Measurements from ENCODE around the gene FBXO42. TPM values are rescaled to one million over a fixed set of nuclear protein-coding genes. Genes with fewer than 3 reads are reported as not detected.

The FBXO42 gene
- total and polyA plus RNA-seq, 9 of the 15 experiments (the other 6 are each of a cell fraction or from before 2014, with no cell fraction given) = 7.2 to 24.8 (median 17.4) TPM

DNA sequence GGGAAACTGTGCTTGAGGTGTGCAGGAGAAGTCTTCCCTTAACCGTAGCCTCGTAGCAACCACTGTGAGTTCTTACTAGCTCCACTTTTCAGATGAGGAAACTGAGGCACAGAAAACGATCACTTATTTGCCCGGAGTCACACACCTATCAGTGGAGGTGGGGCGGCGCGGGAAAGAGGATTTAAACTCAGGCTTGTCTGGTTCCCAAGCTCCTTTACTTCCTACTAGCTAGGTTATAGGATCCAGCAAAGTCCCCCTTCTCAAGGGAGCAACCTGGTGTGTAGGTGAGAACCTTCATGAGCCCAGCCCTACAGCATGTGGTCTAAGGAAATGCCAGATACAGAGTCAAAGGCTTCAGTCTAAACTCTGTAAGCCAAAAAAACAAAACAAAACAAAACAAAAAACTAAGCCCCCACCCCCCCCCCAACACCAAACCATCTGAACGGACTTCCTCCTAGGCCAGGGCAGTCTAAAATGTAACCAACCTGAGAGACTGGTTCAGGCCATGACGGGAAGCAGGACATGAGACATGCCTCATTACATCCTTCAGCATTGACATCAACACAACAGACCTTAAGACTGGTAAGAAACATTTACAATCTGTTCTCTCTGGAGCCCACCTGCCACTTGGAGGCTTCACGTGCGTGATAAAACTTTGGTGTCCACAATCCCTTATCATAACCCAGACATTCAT is 709 bp upstream of the FBXO42 start (continued):
- TF ChIP-seq, protein P1, sequence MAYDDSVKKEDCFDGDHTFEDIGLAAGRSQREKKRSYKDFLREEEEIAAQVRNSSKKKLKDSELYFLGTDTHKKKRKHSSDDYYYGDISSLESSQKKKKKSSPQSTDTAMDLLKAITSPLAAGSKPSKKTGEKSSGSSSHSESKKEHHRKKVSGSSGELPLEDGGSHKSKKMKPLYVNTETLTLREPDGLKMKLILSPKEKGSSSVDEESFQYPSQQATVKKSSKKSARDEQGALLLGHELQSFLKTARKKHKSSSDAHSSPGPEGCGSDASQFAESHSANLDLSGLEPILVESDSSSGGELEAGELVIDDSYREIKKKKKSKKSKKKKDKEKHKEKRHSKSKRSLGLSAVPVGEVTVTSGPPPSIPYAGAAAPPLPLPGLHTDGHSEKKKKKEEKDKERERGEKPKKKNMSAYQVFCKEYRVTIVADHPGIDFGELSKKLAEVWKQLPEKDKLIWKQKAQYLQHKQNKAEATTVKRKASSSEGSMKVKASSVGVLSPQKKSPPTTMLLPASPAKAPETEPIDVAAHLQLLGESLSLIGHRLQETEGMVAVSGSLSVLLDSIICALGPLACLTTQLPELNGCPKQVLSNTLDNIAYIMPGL (CRISPR knock-in tag; IDR thresholded peaks at IDR 0.05) = no peak
- TF ChIP-seq PHB2 (IDR thresholded peaks at IDR 0.05; ENCODE audit: low read depth) (no peak), BRD9 (IDR thresholded peaks at IDR 0.05; ENCODE audit: low read depth, partially characterized antibody) (peak; percentile 13), FOSL1 (tag; conservative IDR thresholded peaks at IDR 0.05) (0 out of 2 replicates have a peak, but pooled peaks have one; percentile 17), BCOR (IDR thresholded peaks at IDR 0.05) (0 out of 2 replicates have a peak, but pooled peaks have one; percentile 52), SIRT6 (IDR thresholded peaks at IDR 0.05; ENCODE audit: low read depth, low read length) (peak; percentile 11)
- TF ChIP-seq, protein P2, sequence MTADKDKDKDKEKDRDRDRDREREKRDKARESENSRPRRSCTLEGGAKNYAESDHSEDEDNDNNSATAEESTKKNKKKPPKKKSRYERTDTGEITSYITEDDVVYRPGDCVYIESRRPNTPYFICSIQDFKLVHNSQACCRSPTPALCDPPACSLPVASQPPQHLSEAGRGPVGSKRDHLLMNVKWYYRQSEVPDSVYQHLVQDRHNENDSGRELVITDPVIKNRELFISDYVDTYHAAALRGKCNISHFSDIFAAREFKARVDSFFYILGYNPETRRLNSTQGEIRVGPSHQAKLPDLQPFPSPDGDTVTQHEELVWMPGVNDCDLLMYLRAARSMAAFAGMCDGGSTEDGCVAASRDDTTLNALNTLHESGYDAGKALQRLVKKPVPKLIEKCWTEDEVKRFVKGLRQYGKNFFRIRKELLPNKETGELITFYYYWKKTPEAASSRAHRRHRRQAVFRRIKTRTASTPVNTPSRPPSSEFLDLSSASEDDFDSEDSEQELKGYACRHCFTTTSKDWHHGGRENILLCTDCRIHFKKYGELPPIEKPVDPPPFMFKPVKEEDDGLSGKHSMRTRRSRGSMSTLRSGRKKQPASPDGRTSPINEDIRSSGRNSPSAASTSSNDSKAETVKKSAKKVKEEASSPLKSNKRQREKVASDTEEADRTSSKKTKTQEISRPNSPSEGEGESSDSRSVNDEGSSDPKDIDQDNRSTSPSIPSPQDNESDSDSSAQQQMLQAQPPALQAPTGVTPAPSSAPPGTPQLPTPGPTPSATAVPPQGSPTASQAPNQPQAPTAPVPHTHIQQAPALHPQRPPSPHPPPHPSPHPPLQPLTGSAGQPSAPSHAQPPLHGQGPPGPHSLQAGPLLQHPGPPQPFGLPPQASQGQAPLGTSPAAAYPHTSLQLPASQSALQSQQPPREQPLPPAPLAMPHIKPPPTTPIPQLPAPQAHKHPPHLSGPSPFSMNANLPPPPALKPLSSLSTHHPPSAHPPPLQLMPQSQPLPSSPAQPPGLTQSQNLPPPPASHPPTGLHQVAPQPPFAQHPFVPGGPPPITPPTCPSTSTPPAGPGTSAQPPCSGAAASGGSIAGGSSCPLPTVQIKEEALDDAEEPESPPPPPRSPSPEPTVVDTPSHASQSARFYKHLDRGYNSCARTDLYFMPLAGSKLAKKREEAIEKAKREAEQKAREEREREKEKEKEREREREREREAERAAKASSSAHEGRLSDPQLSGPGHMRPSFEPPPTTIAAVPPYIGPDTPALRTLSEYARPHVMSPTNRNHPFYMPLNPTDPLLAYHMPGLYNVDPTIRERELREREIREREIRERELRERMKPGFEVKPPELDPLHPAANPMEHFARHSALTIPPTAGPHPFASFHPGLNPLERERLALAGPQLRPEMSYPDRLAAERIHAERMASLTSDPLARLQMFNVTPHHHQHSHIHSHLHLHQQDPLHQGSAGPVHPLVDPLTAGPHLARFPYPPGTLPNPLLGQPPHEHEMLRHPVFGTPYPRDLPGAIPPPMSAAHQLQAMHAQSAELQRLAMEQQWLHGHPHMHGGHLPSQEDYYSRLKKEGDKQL (CRISPR knock-in tag; IDR thresholded peaks at IDR 0.05; ENCODE audit: borderline replicate concordance) = 0 out of 2 replicates have a peak, but pooled peaks have one; percentile 67
- TF ChIP-seq, protein P3, sequence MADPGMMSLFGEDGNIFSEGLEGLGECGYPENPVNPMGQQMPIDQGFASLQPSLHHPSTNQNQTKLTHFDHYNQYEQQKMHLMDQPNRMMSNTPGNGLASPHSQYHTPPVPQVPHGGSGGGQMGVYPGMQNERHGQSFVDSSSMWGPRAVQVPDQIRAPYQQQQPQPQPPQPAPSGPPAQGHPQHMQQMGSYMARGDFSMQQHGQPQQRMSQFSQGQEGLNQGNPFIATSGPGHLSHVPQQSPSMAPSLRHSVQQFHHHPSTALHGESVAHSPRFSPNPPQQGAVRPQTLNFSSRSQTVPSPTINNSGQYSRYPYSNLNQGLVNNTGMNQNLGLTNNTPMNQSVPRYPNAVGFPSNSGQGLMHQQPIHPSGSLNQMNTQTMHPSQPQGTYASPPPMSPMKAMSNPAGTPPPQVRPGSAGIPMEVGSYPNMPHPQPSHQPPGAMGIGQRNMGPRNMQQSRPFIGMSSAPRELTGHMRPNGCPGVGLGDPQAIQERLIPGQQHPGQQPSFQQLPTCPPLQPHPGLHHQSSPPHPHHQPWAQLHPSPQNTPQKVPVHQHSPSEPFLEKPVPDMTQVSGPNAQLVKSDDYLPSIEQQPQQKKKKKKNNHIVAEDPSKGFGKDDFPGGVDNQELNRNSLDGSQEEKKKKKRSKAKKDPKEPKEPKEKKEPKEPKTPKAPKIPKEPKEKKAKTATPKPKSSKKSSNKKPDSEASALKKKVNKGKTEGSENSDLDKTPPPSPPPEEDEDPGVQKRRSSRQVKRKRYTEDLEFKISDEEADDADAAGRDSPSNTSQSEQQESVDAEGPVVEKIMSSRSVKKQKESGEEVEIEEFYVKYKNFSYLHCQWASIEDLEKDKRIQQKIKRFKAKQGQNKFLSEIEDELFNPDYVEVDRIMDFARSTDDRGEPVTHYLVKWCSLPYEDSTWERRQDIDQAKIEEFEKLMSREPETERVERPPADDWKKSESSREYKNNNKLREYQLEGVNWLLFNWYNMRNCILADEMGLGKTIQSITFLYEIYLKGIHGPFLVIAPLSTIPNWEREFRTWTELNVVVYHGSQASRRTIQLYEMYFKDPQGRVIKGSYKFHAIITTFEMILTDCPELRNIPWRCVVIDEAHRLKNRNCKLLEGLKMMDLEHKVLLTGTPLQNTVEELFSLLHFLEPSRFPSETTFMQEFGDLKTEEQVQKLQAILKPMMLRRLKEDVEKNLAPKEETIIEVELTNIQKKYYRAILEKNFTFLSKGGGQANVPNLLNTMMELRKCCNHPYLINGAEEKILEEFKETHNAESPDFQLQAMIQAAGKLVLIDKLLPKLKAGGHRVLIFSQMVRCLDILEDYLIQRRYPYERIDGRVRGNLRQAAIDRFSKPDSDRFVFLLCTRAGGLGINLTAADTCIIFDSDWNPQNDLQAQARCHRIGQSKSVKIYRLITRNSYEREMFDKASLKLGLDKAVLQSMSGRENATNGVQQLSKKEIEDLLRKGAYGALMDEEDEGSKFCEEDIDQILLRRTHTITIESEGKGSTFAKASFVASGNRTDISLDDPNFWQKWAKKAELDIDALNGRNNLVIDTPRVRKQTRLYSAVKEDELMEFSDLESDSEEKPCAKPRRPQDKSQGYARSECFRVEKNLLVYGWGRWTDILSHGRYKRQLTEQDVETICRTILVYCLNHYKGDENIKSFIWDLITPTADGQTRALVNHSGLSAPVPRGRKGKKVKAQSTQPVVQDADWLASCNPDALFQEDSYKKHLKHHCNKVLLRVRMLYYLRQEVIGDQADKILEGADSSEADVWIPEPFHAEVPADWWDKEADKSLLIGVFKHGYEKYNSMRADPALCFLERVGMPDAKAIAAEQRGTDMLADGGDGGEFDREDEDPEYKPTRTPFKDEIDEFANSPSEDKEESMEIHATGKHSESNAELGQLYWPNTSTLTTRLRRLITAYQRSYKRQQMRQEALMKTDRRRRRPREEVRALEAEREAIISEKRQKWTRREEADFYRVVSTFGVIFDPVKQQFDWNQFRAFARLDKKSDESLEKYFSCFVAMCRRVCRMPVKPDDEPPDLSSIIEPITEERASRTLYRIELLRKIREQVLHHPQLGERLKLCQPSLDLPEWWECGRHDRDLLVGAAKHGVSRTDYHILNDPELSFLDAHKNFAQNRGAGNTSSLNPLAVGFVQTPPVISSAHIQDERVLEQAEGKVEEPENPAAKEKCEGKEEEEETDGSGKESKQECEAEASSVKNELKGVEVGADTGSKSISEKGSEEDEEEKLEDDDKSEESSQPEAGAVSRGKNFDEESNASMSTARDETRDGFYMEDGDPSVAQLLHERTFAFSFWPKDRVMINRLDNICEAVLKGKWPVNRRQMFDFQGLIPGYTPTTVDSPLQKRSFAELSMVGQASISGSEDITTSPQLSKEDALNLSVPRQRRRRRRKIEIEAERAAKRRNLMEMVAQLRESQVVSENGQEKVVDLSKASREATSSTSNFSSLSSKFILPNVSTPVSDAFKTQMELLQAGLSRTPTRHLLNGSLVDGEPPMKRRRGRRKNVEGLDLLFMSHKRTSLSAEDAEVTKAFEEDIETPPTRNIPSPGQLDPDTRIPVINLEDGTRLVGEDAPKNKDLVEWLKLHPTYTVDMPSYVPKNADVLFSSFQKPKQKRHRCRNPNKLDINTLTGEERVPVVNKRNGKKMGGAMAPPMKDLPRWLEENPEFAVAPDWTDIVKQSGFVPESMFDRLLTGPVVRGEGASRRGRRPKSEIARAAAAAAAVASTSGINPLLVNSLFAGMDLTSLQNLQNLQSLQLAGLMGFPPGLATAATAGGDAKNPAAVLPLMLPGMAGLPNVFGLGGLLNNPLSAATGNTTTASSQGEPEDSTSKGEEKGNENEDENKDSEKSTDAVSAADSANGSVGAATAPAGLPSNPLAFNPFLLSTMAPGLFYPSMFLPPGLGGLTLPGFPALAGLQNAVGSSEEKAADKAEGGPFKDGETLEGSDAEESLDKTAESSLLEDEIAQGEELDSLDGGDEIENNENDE (IDR thresholded peaks at IDR 0.05; ENCODE audit: low read depth, low read length) = no peak

Data from K562 (cell line).